SK-N-SH (cell line): ENCODE measurements around the gene CD2AP.

Experiments
- CHD2 ChIP-seq: fragments of 150-350 bp; IDR thresholded peaks from 2 replicates; pipeline ENCODE4 v1.6.1; 2018; ENCODE audit warnings: low read length; ENCODE audit not compliant: partially characterized antibody
- EZH2phosphoT487 ChIP-seq: fragments of 200-600 bp; sonication (generic); IDR thresholded peaks from 2 replicates; pipeline ENCODE4 v1.6.1; 2017; ENCODE audit warnings: low read depth, mixed run types, mild to moderate bottlenecking, antibody characterized with exemption, moderate library complexity, borderline replicate concordance
- FOXM1 ChIP-seq: IDR thresholded peaks from 2 replicates; pipeline ENCODE4 v1.4.0; 2012; ENCODE audit warnings: low read depth, mild to moderate bottlenecking
- NRF1 ChIP-seq: IDR thresholded peaks from 2 replicates; pipeline ENCODE4 v1.6.1; 2012; ENCODE audit warnings: low read depth, mild to moderate bottlenecking, low read length
- RFX5 ChIP-seq: IDR thresholded peaks from 2 replicates; pipeline ENCODE4 v1.6.1; 2012; ENCODE audit warnings: mild to moderate bottlenecking, improper control_type of control experiment, low read length
- SIN3A ChIP-seq: IDR thresholded peaks from 2 replicates; pipeline ENCODE4 v1.6.1; 2012; ENCODE audit warnings: low read depth, mild to moderate bottlenecking, low read length, moderate library complexity, borderline replicate concordance
- SMC3 ChIP-seq: IDR thresholded peaks from 2 replicates; pipeline ENCODE4 v1.6.1; 2012; ENCODE audit warnings: low read depth, low read length, improper control_type of control experiment
- TCF12 ChIP-seq: IDR thresholded peaks from 2 replicates; pipeline ENCODE4 v1.4.0; 2012
- TF ChIP-seq, protein P1 (sequence below): IDR thresholded peaks from 2 replicates; pipeline ENCODE4 v1.4.0; 2012; ENCODE audit warnings: low read depth
- TF ChIP-seq, protein P2 (sequence below): IDR thresholded peaks from 2 replicates; pipeline ENCODE4 v1.6.1; 2012; ENCODE audit warnings: mild to moderate bottlenecking, low read depth, low read length, moderate library complexity
- TF ChIP-seq, protein P3 (sequence below): fragments of 150-350 bp; IDR thresholded peaks from 2 replicates; pipeline ENCODE4 v1.6.1; 2017; ENCODE audit warnings: antibody characterized with exemption, low read length, low read depth, borderline replicate concordance
- TF ChIP-seq, protein P4 (sequence below): IDR thresholded peaks from 2 replicates; pipeline ENCODE4 v1.4.0; 2012; ENCODE audit warnings: low read depth, borderline replicate concordance
- TF ChIP-seq, protein P5 (sequence below): fragments of 200-600 bp; sonication (generic); IDR thresholded peaks from 2 replicates; pipeline ENCODE4 v1.6.1; 2017; ENCODE audit warnings: antibody characterized with exemption, mild to moderate bottlenecking, moderate library complexity

- TF ChIP-seq RFX5 (no peak), CHD2 (no peak), NRF1 (no peak), TCF12 (no peak), SIN3A (no peak), FOXM1 (no peak), EZH2phosphoT487 (no peak), SMC3 (no peak)
- TF ChIP-seq, protein P1, sequence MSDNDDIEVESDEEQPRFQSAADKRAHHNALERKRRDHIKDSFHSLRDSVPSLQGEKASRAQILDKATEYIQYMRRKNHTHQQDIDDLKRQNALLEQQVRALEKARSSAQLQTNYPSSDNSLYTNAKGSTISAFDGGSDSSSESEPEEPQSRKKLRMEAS = no peak
- TF ChIP-seq, protein P2, sequence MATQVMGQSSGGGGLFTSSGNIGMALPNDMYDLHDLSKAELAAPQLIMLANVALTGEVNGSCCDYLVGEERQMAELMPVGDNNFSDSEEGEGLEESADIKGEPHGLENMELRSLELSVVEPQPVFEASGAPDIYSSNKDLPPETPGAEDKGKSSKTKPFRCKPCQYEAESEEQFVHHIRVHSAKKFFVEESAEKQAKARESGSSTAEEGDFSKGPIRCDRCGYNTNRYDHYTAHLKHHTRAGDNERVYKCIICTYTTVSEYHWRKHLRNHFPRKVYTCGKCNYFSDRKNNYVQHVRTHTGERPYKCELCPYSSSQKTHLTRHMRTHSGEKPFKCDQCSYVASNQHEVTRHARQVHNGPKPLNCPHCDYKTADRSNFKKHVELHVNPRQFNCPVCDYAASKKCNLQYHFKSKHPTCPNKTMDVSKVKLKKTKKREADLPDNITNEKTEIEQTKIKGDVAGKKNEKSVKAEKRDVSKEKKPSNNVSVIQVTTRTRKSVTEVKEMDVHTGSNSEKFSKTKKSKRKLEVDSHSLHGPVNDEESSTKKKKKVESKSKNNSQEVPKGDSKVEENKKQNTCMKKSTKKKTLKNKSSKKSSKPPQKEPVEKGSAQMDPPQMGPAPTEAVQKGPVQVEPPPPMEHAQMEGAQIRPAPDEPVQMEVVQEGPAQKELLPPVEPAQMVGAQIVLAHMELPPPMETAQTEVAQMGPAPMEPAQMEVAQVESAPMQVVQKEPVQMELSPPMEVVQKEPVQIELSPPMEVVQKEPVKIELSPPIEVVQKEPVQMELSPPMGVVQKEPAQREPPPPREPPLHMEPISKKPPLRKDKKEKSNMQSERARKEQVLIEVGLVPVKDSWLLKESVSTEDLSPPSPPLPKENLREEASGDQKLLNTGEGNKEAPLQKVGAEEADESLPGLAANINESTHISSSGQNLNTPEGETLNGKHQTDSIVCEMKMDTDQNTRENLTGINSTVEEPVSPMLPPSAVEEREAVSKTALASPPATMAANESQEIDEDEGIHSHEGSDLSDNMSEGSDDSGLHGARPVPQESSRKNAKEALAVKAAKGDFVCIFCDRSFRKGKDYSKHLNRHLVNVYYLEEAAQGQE = no peak
- TF ChIP-seq, protein P3, sequence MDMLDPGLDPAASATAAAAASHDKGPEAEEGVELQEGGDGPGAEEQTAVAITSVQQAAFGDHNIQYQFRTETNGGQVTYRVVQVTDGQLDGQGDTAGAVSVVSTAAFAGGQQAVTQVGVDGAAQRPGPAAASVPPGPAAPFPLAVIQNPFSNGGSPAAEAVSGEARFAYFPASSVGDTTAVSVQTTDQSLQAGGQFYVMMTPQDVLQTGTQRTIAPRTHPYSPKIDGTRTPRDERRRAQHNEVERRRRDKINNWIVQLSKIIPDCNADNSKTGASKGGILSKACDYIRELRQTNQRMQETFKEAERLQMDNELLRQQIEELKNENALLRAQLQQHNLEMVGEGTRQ = no peak
- TF ChIP-seq, protein P4, sequence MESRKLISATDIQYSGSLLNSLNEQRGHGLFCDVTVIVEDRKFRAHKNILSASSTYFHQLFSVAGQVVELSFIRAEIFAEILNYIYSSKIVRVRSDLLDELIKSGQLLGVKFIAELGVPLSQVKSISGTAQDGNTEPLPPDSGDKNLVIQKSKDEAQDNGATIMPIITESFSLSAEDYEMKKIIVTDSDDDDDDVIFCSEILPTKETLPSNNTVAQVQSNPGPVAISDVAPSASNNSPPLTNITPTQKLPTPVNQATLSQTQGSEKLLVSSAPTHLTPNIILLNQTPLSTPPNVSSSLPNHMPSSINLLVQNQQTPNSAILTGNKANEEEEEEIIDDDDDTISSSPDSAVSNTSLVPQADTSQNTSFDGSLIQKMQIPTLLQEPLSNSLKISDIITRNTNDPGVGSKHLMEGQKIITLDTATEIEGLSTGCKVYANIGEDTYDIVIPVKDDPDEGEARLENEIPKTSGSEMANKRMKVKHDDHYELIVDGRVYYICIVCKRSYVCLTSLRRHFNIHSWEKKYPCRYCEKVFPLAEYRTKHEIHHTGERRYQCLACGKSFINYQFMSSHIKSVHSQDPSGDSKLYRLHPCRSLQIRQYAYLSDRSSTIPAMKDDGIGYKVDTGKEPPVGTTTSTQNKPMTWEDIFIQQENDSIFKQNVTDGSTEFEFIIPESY = no peak
- TF ChIP-seq, protein P5, sequence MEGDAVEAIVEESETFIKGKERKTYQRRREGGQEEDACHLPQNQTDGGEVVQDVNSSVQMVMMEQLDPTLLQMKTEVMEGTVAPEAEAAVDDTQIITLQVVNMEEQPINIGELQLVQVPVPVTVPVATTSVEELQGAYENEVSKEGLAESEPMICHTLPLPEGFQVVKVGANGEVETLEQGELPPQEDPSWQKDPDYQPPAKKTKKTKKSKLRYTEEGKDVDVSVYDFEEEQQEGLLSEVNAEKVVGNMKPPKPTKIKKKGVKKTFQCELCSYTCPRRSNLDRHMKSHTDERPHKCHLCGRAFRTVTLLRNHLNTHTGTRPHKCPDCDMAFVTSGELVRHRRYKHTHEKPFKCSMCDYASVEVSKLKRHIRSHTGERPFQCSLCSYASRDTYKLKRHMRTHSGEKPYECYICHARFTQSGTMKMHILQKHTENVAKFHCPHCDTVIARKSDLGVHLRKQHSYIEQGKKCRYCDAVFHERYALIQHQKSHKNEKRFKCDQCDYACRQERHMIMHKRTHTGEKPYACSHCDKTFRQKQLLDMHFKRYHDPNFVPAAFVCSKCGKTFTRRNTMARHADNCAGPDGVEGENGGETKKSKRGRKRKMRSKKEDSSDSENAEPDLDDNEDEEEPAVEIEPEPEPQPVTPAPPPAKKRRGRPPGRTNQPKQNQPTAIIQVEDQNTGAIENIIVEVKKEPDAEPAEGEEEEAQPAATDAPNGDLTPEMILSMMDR = no peak
Observed at GRCh38 chr6:47629954-47630353, 152.4 kb downstream of the CD2AP start.
